GM13976 (cell line): ENCODE data around the gene SLC4A9.

ENCODE experiments used
- DNase-seq: peaks from one replicate; pipeline ENCODE4 v3.0.0; 2012; ENCODE audit warnings: low spot score
- in situ Hi-C: fragments of 300-500 bp; cut with MboI; formaldehyde crosslinking; loops from one replicate; pipeline ENCODE4 v1.12.0; 2022; ENCODE audit warnings: low sequenced_read_pairs, mixed read lengths, inconsistent platforms; ENCODE audit not compliant: unreplicated experiment
- TF ChIP-seq, protein P1 (sequence below): IDR thresholded peaks from 2 replicates; pipeline ENCODE4 v1.5.1; 2012; ENCODE audit warnings: borderline replicate concordance, mild to moderate bottlenecking; ENCODE audit not compliant: insufficient read depth; ENCODE audit errors: extremely low read depth, missing control alignments, control extremely low read depth

Gene SLC4A9, protein sequence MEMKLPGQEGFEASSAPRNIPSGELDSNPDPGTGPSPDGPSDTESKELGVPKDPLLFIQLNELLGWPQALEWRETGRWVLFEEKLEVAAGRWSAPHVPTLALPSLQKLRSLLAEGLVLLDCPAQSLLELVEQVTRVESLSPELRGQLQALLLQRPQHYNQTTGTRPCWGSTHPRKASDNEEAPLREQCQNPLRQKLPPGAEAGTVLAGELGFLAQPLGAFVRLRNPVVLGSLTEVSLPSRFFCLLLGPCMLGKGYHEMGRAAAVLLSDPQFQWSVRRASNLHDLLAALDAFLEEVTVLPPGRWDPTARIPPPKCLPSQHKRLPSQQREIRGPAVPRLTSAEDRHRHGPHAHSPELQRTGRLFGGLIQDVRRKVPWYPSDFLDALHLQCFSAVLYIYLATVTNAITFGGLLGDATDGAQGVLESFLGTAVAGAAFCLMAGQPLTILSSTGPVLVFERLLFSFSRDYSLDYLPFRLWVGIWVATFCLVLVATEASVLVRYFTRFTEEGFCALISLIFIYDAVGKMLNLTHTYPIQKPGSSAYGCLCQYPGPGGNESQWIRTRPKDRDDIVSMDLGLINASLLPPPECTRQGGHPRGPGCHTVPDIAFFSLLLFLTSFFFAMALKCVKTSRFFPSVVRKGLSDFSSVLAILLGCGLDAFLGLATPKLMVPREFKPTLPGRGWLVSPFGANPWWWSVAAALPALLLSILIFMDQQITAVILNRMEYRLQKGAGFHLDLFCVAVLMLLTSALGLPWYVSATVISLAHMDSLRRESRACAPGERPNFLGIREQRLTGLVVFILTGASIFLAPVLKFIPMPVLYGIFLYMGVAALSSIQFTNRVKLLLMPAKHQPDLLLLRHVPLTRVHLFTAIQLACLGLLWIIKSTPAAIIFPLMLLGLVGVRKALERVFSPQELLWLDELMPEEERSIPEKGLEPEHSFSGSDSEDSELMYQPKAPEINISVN

DNA sequence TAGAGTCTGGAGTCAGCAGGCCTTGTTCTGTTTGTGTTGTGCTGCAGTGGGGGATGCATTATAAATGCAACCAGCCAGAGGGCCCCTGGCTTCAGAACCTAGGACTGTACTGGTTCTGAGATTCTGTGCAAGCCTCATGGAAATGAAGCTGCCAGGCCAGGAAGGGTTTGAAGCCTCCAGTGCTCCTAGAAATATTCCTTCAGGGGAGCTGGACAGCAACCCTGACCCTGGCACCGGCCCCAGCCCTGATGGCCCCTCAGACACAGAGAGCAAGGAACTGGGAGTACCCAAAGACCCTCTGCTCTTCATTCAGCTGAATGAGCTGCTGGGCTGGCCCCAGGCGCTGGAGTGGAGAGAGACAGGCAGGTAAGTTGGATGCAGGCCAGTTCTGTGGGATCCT, at the start of gene SLC4A9:
SLC4A9 (plus strand) TSS at position 94 of the 400 bp plus-strand sequence; CDS start at position 137, 43 bp downstream.
- TF ChIP-seq, protein P1, sequence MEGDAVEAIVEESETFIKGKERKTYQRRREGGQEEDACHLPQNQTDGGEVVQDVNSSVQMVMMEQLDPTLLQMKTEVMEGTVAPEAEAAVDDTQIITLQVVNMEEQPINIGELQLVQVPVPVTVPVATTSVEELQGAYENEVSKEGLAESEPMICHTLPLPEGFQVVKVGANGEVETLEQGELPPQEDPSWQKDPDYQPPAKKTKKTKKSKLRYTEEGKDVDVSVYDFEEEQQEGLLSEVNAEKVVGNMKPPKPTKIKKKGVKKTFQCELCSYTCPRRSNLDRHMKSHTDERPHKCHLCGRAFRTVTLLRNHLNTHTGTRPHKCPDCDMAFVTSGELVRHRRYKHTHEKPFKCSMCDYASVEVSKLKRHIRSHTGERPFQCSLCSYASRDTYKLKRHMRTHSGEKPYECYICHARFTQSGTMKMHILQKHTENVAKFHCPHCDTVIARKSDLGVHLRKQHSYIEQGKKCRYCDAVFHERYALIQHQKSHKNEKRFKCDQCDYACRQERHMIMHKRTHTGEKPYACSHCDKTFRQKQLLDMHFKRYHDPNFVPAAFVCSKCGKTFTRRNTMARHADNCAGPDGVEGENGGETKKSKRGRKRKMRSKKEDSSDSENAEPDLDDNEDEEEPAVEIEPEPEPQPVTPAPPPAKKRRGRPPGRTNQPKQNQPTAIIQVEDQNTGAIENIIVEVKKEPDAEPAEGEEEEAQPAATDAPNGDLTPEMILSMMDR, result no peak
- no peak for DNase-seq
- in situ Hi-C loops, result loop anchor here (10.0 kb wide), 1 partner anchor 355 kb away; no protein-coding TSS in a partner anchor

DNA sequence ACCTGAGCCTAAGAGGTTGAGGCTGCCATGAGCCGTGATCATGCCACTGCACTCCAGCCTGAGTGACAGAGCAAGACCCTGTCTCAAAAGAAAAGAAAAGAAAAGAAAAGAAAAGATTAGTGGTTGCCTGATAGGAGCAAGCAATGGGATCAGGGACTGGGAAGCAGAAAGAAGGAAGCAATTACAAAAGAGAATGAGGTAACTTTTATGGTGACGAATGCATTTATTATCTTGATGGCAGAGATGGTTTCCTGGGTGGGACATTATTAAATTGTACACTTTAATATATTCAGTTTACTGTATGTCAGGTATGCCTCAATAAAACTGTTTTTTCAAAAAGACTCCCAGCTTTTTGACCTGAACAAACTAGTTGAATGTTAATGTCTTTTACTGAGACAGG, 49.6 kb upstream of the SLC4A9 start:
- TF ChIP-seq, protein P1, result no peak
- in situ Hi-C loops, result no loop called here
- DNase-seq, result no peak

DNA sequence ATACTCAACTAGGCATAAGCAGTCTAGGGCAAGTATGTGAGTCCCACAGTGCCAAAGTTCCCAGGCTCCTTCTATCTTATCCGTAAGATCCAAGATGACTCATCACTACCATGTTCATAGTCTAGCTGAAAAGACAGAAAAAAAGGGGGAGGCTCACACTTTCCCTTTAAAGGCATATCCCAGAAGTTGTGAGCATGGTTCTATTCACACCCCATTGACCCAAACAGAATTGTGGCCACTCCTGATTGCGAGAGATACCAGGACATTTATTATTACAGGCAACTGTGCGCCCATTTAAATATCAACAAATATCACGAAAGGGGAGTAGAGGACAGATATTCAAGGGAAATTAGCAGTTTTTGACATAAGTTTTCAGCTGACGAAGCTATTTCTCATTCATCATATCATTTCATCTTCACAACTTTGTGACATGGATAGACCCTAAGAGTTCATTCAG, 49.0 kb upstream of the SLC4A9 start:
- no peak for DNase-seq
- TF ChIP-seq, protein P1, result no peak
- in situ Hi-C loops, result no loop called here

DNA sequence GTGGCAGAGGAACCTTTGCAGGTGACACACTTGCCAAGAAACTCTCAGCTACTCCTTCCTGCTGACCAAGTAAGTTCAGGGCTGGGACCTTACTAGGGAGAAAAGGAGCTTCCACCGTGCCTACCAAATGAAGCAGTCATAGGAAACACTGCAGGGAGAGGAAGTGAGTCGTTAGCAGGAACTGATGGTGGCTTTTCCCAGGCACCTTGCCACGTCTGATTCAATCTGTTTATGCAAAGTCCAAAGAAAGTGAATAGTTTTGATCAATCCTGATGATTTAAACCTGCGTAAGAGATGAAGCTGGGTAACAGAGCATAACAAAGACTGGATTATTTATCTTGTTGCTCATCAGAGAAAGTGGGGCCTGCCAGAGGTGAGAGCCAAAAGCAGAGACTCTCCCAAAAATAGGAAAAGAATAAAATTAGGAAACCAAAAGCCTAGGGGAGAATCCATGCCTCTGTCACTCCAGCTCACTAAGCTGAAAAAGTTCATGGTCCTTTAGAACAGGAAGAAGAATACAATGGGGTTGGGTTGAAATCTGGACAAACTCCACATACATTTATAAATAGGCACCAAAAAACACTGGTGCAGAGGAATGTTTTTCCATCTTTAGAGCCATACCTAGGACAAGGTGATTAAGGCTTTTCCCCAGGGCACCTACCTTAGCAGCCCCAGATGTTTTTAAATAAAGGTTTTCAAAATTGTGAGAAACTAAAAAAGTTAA, 47.8 kb upstream of the SLC4A9 start:
- in situ Hi-C loops, result no loop called here
- no peak for DNase-seq
- TF ChIP-seq, protein P1, result no peak

DNA sequence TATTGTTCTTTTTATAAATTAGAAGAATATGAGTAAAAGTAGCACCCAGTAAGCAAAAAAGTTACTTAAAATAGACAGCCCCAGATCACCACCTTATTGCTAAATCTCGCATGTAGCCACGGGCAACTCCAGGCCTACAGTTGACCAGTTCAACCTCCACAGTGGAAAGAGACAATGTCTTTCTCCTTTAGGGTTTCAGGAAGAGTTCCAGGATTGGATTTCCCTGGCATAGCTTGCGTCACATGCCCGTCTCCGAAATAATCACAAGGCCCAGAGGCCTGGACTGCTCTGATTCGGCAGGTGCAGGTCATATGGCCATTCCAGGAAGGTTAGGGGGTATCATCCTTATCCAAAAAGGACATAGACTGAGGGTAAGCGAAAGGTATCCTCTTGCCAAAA, 47.2 kb upstream of the SLC4A9 start:
- no peak for DNase-seq
- TF ChIP-seq, protein P1, result no peak
- in situ Hi-C loops, result no loop called here

DNA sequence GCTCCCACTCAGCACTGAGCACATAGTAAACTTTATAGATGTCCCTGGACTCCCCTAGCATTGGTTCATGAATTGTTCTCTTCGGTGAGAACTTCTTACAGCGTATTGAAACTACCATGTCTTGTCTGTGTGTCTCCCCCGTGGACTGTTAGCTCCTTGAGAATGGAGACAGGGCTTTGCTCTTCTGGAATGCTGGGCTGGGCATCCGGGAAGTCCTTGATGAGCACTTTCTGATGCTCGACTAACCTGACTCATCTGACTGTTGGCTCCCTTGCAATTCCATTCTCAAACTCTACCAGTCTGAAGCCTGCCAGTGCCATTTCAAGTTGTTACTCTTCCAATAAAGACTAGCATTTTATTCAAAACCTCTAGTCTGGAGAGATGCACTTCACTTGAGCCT, 42.1 kb upstream of the SLC4A9 start:
- in situ Hi-C loops, result no loop called here
- no peak for DNase-seq
- TF ChIP-seq, protein P1, result no peak
